Stimulated activated naive CD4-positive, alpha-beta T cell treated with Interleukin-2 at 50 U/mL for 16 hours (primary cell): ENCODE data around the gene CHST8.
"Not testable (repeated sequence)": the region's sequence is repeated elsewhere in the genome, so short reads cannot be mapped to it uniquely, and the experiment has no call there.

Source experiments
- DNase-seq: peaks from one replicate; lab custom pipeline; 2025; lab: John Stamatoyannopoulos, UW

The CHST8 gene

GRCh38 chr19:33621811-33622504 is at the start of gene CHST8:
CHST8 (plus strand) TSS chr19:33621953; CDS start chr19:33689262, 67,309 bp downstream.
- no peak for DNase-seq

GRCh38 chr19:33572929-33573328 is 48.8 kb upstream of the CHST8 start:
- DNase-seq = no peak

GRCh38 chr19:33574824-33575223 is 46.9 kb upstream of the CHST8 start:
- DNase-seq = no peak

- DNase-seq = no peak
These were observed 43.1 kb upstream of the CHST8 start for GRCh38 chr19:33578697-33579096.

- DNase-seq = no peak
These were observed 41.6 kb upstream of the CHST8 start for GRCh38 chr19:33580026-33580644.

GRCh38 chr19:33580645-33581037 is 41.1 kb upstream of the CHST8 start:
- no peak for DNase-seq

- DNase-seq = no peak
These were observed 38.8 kb upstream of the CHST8 start for GRCh38 chr19:33582914-33583313.

- no peak for DNase-seq
These were observed 34.6 kb upstream of the CHST8 start for GRCh38 chr19:33587150-33587549.

- DNase-seq = no peak
These were observed 31.5 kb upstream of the CHST8 start for GRCh38 chr19:33590224-33590623.

GRCh38 chr19:33595783-33596182 is 26.0 kb upstream of the CHST8 start:
- no peak for DNase-seq

GRCh38 chr19:33601583-33601982 is 20.2 kb upstream of the CHST8 start:
- no peak for DNase-seq

GRCh38 chr19:33602576-33603204 is 19.1 kb upstream of the CHST8 start:
- DNase-seq = no peak

- no peak for DNase-seq
These were observed 18.4 kb upstream of the CHST8 start for GRCh38 chr19:33603377-33603776.

GRCh38 chr19:33604651-33605050 is 17.1 kb upstream of the CHST8 start:
- no peak for DNase-seq

GRCh38 chr19:33605803-33606295 is 15.9 kb upstream of the CHST8 start:
- not testable (repeated sequence) for DNase-seq

GRCh38 chr19:33606556-33606955 is 15.2 kb upstream of the CHST8 start:
- no peak for DNase-seq

GRCh38 chr19:33609353-33609752 is 12.4 kb upstream of the CHST8 start:
- no peak for DNase-seq

- no peak for DNase-seq
These were observed 11.2 kb upstream of the CHST8 start for GRCh38 chr19:33610588-33610987.

- DNase-seq = no peak
These were observed 8.7 kb upstream of the CHST8 start for GRCh38 chr19:33612928-33613619.

GRCh38 chr19:33613620-33614000 is 8.1 kb upstream of the CHST8 start:
- no peak for DNase-seq

- no peak for DNase-seq
These were observed 5.4 kb upstream of the CHST8 start for GRCh38 chr19:33616346-33616745.

GRCh38 chr19:33616857-33617256 is 4.9 kb upstream of the CHST8 start:
- DNase-seq = no peak

GRCh38 chr19:33618363-33618762 is 3.4 kb upstream of the CHST8 start:
- not testable (repeated sequence) for DNase-seq
